HG03558 (cell line): ENCODE results near the gene KCP.

Experiments
- ATAC-seq: cut with Tn5 transposase; IDR thresholded peaks from one replicate; pipeline ENCODE4 v1.9.1; 2021; ENCODE audit warnings: moderate number of reproducible peaks; ENCODE audit not compliant: unreplicated experiment; ENCODE audit errors: extremely low read depth

Gene KCP

GRCh38 chr7:128843938-128844621, 66.4 kb downstream of the KCP start:
- ATAC-seq = no peak

GRCh38 chr7:128842674-128843641, 67.6 kb downstream of the KCP start:
- no peak for ATAC-seq

- no peak for ATAC-seq
Observed at GRCh38 chr7:128841921-128842673, 68.4 kb downstream of the KCP start.

DNA sequence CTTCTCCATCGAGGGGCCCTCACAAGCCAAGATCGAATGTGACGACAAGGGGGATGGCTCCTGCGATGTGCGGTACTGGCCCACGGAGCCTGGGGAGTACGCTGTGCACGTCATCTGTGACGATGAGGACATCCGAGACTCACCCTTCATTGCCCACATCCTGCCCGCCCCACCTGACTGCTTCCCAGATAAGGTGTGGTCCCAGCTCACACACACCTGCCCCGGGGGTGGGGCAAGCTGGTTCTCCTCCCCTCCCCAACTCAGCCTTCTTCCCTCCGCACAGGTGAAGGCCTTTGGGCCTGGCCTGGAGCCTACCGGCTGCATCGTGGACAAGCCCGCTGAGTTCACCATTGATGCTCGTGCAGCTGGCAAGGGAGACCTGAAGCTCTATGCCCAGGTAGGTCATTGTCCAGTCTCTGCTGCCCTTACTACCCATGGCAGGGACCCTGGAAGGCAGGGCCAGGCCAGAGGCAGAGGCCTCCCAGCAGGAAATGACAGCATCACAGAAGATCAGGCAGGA, 69.3 kb downstream of the KCP start:
- ATAC-seq = no peak

GRCh38 chr7:128840326-128841170, 70.0 kb downstream of the KCP start:
- ATAC-seq = no peak

GRCh38 chr7:128839751-128840177, 70.7 kb downstream of the KCP start:
- no peak for ATAC-seq

GRCh38 chr7:128838981-128839731, 71.4 kb downstream of the KCP start:
- ATAC-seq = no peak

- ATAC-seq = no peak
Observed at GRCh38 chr7:128838109-128838779, 72.3 kb downstream of the KCP start.

DNA sequence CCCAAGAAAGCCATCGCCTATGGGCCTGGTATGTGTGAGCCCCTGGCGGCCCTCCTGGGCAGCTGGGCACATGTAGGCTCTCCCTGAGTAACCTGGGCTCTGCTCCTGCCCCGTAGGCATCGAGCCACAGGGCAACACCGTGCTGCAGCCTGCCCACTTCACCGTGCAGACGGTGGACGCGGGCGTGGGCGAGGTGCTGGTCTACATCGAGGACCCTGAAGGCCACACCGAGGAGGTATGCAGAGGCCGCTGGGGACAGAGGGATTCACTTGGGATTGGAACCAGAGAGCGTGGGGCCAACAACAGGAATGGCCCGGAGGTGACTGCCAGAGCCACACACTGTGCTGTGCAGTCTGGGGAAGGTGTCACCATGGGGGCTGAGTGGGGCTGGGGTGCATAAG, 73.0 kb downstream of the KCP start:
- ATAC-seq = no peak

- no peak for ATAC-seq
Observed at GRCh38 chr7:128836729-128837348, 73.7 kb downstream of the KCP start.

- ATAC-seq = no peak
Observed at GRCh38 chr7:128835790-128836641, 74.5 kb downstream of the KCP start.

GRCh38 chr7:128835231-128835751, 75.2 kb downstream of the KCP start:
- ATAC-seq = no peak

DNA sequence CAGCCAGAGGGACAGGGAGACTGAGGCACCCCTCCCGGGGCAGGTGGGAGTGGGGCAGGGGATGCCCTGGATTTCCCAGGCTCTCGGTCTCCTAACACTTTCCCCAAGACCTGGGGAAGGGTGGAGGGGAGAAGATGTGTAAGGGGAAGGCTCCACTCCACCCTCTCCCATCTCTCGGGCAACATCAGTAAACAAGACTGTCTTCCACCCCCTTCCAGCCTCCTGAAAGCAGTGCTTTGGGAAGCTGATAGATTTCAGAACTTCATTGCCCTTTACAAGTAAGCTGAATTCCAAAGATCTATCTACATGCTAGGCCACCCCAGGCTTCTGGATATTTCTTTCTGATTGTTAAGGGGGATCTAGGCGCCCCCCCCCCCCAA, 76.6 kb downstream of the KCP start:
- ATAC-seq = no peak

DNA sequence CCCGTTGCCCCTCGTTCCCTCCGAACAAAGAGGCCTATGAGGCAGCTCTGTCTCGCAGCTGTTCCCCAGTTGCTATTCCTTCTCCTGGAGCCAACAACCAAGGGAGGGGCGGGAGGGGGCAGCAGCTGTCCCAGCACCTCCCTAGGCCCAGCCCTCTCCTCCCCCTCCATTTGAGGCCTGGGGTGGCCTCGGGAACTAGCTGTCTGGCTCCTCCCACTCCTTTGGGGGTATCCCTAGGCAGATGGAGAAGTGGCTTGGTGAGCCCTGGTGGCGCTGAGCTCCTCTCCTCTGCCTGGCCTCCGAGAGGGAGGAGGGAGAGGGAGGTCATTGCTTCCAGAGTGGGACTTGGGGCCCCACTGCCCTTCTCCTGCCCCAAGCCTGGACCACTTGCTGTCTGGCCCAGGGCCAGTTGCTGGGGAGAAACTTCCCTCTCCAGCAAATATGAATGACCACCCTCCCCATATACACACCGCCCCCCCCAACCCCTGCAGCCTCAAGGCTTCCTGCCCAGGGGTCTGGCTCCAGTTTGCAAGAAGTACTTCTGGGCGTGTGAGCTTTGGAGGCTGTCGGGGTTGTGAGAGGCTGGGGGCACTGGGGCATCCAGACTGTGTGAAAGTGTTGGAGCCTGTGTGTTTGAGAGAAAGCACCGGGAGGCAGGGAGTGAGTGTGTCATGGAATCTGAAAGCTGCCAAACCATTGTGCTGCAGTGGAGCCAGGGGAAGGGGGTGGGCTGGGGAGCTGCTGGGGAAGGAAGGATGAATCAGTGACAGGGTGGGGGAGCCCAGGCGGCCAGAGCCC, 77.2 kb downstream of the KCP start:
- ATAC-seq = no peak

GRCh38 chr7:128832880-128833147, 77.7 kb downstream of the KCP start:
- ATAC-seq = no peak
